ENCODE data around the gene TMEM220.
A peak's percentile ranks its signal among the peaks of the same experiment; 100 is the strongest.

Gene TMEM220

GRCh38 chr17:10772425-10773380 lies 42.9 kb upstream of the TMEM220 start:
- H3K27me3 ChIP-seq (ENCODE audit: insufficient read depth, low read depth), result no peaks in the 10 kb centered on the region
- no peak overlapping the region for H3K4me2 ChIP-seq
- H3K4me3 ChIP-seq (IDR thresholded peaks at IDR 0.05; ENCODE audit: insufficient read depth, low read depth, low read length), result no peak overlapping the region
- TF ChIP-seq CTCF (conservative IDR thresholded peaks at IDR 0.05; ENCODE audit: low read depth, low read length), result peak; percentile 39
- H3K4me1 ChIP-seq (ENCODE audit: low read depth, poor library complexity, severe bottlenecking), result no peaks in the 10 kb centered on the region
- H4K20me1 ChIP-seq (ENCODE audit: insufficient read depth), result no peaks in the 10 kb centered on the region
- no peaks in the 10 kb centered on the region for H3K79me2 ChIP-seq (ENCODE audit: insufficient read depth, low read depth)
- no peaks in the 10 kb centered on the region for H3K36me3 ChIP-seq (ENCODE audit: insufficient read depth)
- no peak overlapping the region for H3K9ac ChIP-seq
- no peak overlapping the region for H3K27ac ChIP-seq
- no peak overlapping the region for H2AFZ ChIP-seq (ENCODE audit: low read depth)

DNA sequence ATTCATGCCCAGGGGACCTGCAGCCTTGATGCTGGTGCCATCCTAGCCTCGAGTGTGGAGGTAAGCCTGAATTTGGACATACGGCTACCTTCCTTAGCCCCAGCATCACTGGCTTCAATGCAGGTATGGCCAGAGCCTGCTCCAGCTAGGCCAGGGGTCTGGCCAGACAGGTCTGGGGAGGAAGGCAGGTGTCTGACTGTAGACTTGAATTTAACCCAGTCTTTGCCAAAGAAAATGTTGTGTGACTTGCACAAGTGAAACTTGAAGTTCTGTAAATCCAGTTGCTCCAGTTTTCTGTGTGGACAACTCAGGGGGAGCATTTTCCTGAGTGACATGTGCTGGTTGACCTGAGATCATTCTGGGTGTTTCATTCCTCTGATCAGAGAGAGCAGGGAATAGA lies 41.3 kb upstream of the TMEM220 start:
- Histone ChIP-seq H3K36me3 (ENCODE audit: insufficient read depth) (no peaks in the 10 kb centered on the region), H4K20me1 (ENCODE audit: insufficient read depth) (no peaks in the 10 kb centered on the region), H3K4me3 (IDR thresholded peaks at IDR 0.05; ENCODE audit: insufficient read depth, low read depth, low read length) (no peak overlapping the region), H3K27me3 (ENCODE audit: insufficient read depth, low read depth) (no peaks in the 10 kb centered on the region), H3K4me2 (no peak overlapping the region), H3K27ac (no peak overlapping the region), H3K9ac (no peak overlapping the region), H3K4me1 (ENCODE audit: low read depth, poor library complexity, severe bottlenecking) (no peaks in the 10 kb centered on the region), H3K79me2 (ENCODE audit: insufficient read depth, low read depth) (no peaks in the 10 kb centered on the region), H2AFZ (ENCODE audit: low read depth) (no peak overlapping the region)
- TF ChIP-seq CTCF (conservative IDR thresholded peaks at IDR 0.05; ENCODE audit: low read depth, low read length), result no peak

DNA sequence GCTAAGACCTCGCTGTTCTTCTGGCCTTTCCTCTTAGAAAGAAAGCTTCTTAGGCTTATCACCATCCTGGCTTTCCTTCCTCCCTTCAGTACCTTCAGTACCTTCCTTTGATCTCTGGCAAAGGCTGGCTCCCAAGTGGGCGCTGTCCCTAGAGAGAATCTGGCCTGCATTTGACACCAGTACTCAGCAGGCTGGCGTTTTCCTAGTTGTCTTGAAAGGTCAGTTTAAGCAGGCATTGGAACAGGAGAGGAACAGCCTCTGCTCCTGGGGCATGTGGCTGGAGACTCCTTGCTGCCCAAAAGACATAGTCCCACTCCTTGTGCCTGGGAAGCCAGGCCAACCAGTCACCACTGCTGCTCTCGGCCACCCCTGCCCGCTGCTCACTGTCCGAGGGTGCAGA lies 40.0 kb upstream of the TMEM220 start:
- H3K9ac ChIP-seq, result no peak overlapping the region
- no peak overlapping the region for H3K27ac ChIP-seq
- H3K36me3 ChIP-seq (ENCODE audit: insufficient read depth), result no peaks in the 10 kb centered on the region
- no peaks in the 10 kb centered on the region for H3K79me2 ChIP-seq (ENCODE audit: insufficient read depth, low read depth)
- H4K20me1 ChIP-seq (ENCODE audit: insufficient read depth), result no peaks in the 10 kb centered on the region
- no peak overlapping the region for H2AFZ ChIP-seq (ENCODE audit: low read depth)
- no peaks in the 10 kb centered on the region for H3K4me1 ChIP-seq (ENCODE audit: low read depth, poor library complexity, severe bottlenecking)
- H3K4me2 ChIP-seq, result no peak overlapping the region
- no peaks in the 10 kb centered on the region for H3K27me3 ChIP-seq (ENCODE audit: insufficient read depth, low read depth)
- no peak overlapping the region for H3K4me3 ChIP-seq (IDR thresholded peaks at IDR 0.05; ENCODE audit: insufficient read depth, low read depth, low read length)
- no peak for TF ChIP-seq CTCF (conservative IDR thresholded peaks at IDR 0.05; ENCODE audit: low read depth, low read length)

DNA sequence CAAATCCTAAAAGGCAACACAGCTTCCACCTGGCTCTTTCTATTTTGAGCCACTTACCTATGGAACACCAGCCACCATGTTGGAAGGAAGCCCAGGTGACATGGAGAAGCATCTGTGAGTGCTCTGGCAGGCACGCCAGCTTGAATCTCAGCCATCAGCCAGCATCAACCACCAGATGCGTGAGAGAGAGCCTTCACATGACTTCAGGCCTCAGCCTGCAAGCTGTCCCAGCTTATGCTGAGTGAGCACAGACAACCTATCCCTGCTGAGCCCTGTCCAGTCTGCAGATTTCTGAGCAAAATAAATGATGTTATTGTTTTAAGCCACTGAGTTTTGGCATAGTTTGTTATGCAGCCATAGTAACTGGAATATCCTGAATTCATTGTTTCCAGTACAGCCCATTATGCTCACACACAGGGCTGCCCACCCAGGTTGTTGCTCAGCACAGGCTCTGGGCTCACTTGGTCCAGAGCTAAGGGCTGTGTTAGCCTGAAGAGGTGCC lies 39.0 kb upstream of the TMEM220 start:
- H3K36me3 ChIP-seq (ENCODE audit: insufficient read depth), result no peaks in the 10 kb centered on the region
- H3K4me3 ChIP-seq (IDR thresholded peaks at IDR 0.05; ENCODE audit: insufficient read depth, low read depth, low read length), result no peak overlapping the region
- H4K20me1 ChIP-seq (ENCODE audit: insufficient read depth), result no peaks in the 10 kb centered on the region
- no peak overlapping the region for H3K4me2 ChIP-seq
- no peak overlapping the region for H3K27ac ChIP-seq
- no peaks in the 10 kb centered on the region for H3K4me1 ChIP-seq (ENCODE audit: low read depth, poor library complexity, severe bottlenecking)
- no peak overlapping the region for H3K9ac ChIP-seq
- no peaks in the 10 kb centered on the region for H3K79me2 ChIP-seq (ENCODE audit: insufficient read depth, low read depth)
- no peak for TF ChIP-seq CTCF (conservative IDR thresholded peaks at IDR 0.05; ENCODE audit: low read depth, low read length)
- no peak overlapping the region for H2AFZ ChIP-seq (ENCODE audit: low read depth)
- H3K27me3 ChIP-seq (ENCODE audit: insufficient read depth, low read depth), result no peaks in the 10 kb centered on the region
